ENCODE measurements around the gene FRAS1.
"Not testable (repeated sequence)": the region's sequence is repeated elsewhere in the genome, so short reads cannot be mapped to it uniquely, and the experiment has no call there.

Gene FRAS1

GRCh38 chr4:78174891-78175290 lies 117.8 kb downstream of the FRAS1 start:
- DNase-seq: no peak

GRCh38 chr4:78179196-78179595 lies 122.1 kb downstream of the FRAS1 start:
- no peak for DNase-seq

- not testable (repeated sequence) for DNase-seq
These were observed 124.6 kb downstream of the FRAS1 start for GRCh38 chr4:78181681-78182234.

- DNase-seq: no peak
These were observed 127.5 kb downstream of the FRAS1 start for GRCh38 chr4:78184584-78184983.

GRCh38 chr4:78185117-78185516 lies 128.0 kb downstream of the FRAS1 start:
- no peak for DNase-seq

GRCh38 chr4:78186597-78187543 lies 129.7 kb downstream of the FRAS1 start:
- DNase-seq: no peak

- no peak for DNase-seq
These were observed 132.9 kb downstream of the FRAS1 start for GRCh38 chr4:78190068-78190467.

GRCh38 chr4:78190595-78190994 lies 133.5 kb downstream of the FRAS1 start:
- DNase-seq: no peak

GRCh38 chr4:78197947-78198346 lies 140.8 kb downstream of the FRAS1 start:
- no peak for DNase-seq

- DNase-seq: no peak
These were observed 142.9 kb downstream of the FRAS1 start for GRCh38 chr4:78199984-78200383.

- DNase-seq: no peak
These were observed 143.8 kb downstream of the FRAS1 start for GRCh38 chr4:78200949-78201348.

- no peak for DNase-seq
These were observed 147.1 kb downstream of the FRAS1 start for GRCh38 chr4:78204176-78204575.

- DNase-seq: no peak
These were observed 148.5 kb downstream of the FRAS1 start for GRCh38 chr4:78205591-78205990.

- no peak for DNase-seq
These were observed 150.4 kb downstream of the FRAS1 start for GRCh38 chr4:78207541-78207940.

GRCh38 chr4:78207951-78208350 lies 150.8 kb downstream of the FRAS1 start:
- DNase-seq: no peak

GRCh38 chr4:78208896-78209295 lies 151.8 kb downstream of the FRAS1 start:
- not testable (repeated sequence) for DNase-seq

- DNase-seq: no peak
These were observed 153.7 kb downstream of the FRAS1 start for GRCh38 chr4:78210694-78211410.

GRCh38 chr4:78213218-78213617 lies 156.1 kb downstream of the FRAS1 start:
- peak; percentile 59 to 62 for DNase-seq

GRCh38 chr4:78214078-78214477 lies 157.0 kb downstream of the FRAS1 start:
- no peak for DNase-seq

- no peak for DNase-seq
These were observed 160.4 kb downstream of the FRAS1 start for GRCh38 chr4:78217557-78217956.

- no peak for DNase-seq
These were observed 161.1 kb downstream of the FRAS1 start for GRCh38 chr4:78218260-78218659.

- no peak for DNase-seq
These were observed 162.7 kb downstream of the FRAS1 start for GRCh38 chr4:78219825-78220224.

GRCh38 chr4:78220283-78220682 lies 163.2 kb downstream of the FRAS1 start:
- no peak for DNase-seq
